Naive B cell (primary cell): ENCODE data around the gene OR12D1. TPM values are rescaled to one million over a fixed set of nuclear protein-coding genes. Genes with fewer than 3 reads are reported as not detected.
"Not testable (repeated sequence)": the region's sequence is repeated elsewhere in the genome, so short reads cannot be mapped to it uniquely, and the experiment has no call there.

ENCODE experiments used
- ATAC-seq, 2 donors: fragments of 150-1000 bp; cut with Tn5 transposase; 2 replicates each; pipeline ENCODE4 v1.10.0; 2021; ENCODE audit warnings: low read depth in 2 of 2, mild to moderate bottlenecking in 2 of 2, moderate library complexity in 2 of 2
- DNase-seq: peaks from one replicate; pipeline ENCODE4 v3.0.0; 2022
- H3K27ac Mint-ChIP-seq, 6 donors: one replicate each; pipeline ENCODE4 v1.8.0; 2020 to 2022; ENCODE audit warnings: mild to moderate bottlenecking in 6 of 6, mixed read lengths in 6 of 6, moderate library complexity in 5 of 6, inconsistent platforms in 2 of 6
- H3K27me3 Mint-ChIP-seq, 3 donors: one replicate each; pipeline ENCODE4 v1.8.0; 2021 to 2022; ENCODE audit warnings: mixed read lengths in 3 of 3, mild to moderate bottlenecking in 1 of 3
- H3K36me3 Mint-ChIP-seq, 2 donors: one replicate each; pipeline ENCODE4 v1.8.0; 2020 to 2022; ENCODE audit warnings: mixed read lengths in 2 of 2, inconsistent platforms in 1 of 2, mild to moderate bottlenecking in 1 of 2
- H3K4me1 Mint-ChIP-seq, 3 donors: one replicate each; pipeline ENCODE4 v1.8.0; 2020 to 2022; ENCODE audit warnings: mixed read lengths in 3 of 3, inconsistent platforms in 1 of 3, mild to moderate bottlenecking in 1 of 3, moderate library complexity in 1 of 3
- H3K4me3 Mint-ChIP-seq, 8 donors: one replicate each; pipeline ENCODE4 v1.8.0; 2020 to 2022; ENCODE audit warnings: mild to moderate bottlenecking in 8 of 8, mixed read lengths in 8 of 8, moderate library complexity in 8 of 8, inconsistent platforms in 2 of 8
- H3K9me3 Mint-ChIP-seq, 7 donors: one replicate each; pipeline ENCODE4 v1.8.0; 2020 to 2022; ENCODE audit warnings: mixed read lengths in 7 of 7, mild to moderate bottlenecking in 5 of 7, inconsistent platforms in 2 of 7, moderate library complexity in 1 of 7
- polyA plus RNA-seq, 6 donors: library from polyadenylated mRNA; unstranded; fragments of 300-500 nt; fragmentation: Illumina TruSeq; gene quantifications; one replicate each; pipeline ENCODE4 v1.2.3, GENCODE V29; 2021; ENCODE audit warnings: low read depth in 6 of 6

Gene OR12D1
- polyA plus RNA-seq, result not detected

- H3K4me3 Mint-ChIP-seq, result no peak within 1 kb of the TSS
- H3K27ac Mint-ChIP-seq, result no peak within 1 kb of the TSS
- no peak for ATAC-seq
- H3K27me3 Mint-ChIP-seq, result peaks cover 37 to 44% (median 38%) of the 10 kb centered on the region in 3 donors
- DNase-seq, result no peak
- peaks cover 5 to 10% of the 10 kb centered on the region in 2 donors for H3K36me3 Mint-ChIP-seq
- H3K4me1 Mint-ChIP-seq, result no peaks in the 10 kb centered on the region
- H3K9me3 Mint-ChIP-seq, result peaks cover 4 to 24% (median 16%) of the 10 kb centered on the region in 7 donors
These were observed at the start of gene OR12D1 for GRCh38 chr6:29414588-29414987. Gene OR12D1 (plus strand): TSS chr6:29414928.

- H3K27me3 Mint-ChIP-seq, result peaks cover 0 to 23% (median 14%) of the 10 kb centered on the region in 3 donors
- H3K4me3 Mint-ChIP-seq, result no peak within 1 kb of the TSS
- no peaks in the 10 kb centered on the region for H3K36me3 Mint-ChIP-seq
- H3K9me3 Mint-ChIP-seq, result peaks cover 0 to 18% (median 11%) of the 10 kb centered on the region in 7 donors
- no peak for DNase-seq
- no peak within 1 kb of the TSS for H3K27ac Mint-ChIP-seq
- H3K4me1 Mint-ChIP-seq, result no peaks in the 10 kb centered on the region
- ATAC-seq, result no peak
These were observed 46.0 kb upstream of the OR12D1 start, which contains the start of gene OR5V1 for GRCh38 chr6:29368765-29369164. Gene OR5V1 (minus strand): TSS chr6:29368865. CDS start chr6:29356195, 12,670 bp downstream.

DNA sequence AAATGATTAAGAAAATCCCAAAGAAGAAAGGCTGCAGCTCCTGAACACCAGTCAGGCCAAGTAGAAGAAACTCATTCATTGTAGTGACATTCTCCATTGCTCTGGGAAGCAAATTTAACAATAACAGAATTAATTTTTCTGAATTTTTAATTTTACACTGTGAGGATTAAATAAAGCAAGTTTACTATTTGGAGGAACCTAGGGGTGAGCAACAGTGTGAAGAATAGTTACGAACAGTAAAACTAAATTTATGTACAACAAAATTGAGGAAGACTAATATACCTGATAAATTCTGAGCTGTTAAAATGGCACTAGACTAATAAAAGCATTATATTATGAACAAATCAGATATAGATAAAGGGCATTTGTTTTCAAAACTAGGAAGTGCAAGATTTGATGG lies 39.5 kb upstream of the OR12D1 start, which contains the start of gene OR12D3:
Gene OR12D3, minus strand, starts transcription at position 101 of the 400 bp plus-strand sequence. Its CDS starts 4 bp downstream, at position 97.
- peaks cover 11 to 41% (median 20%) of the 10 kb centered on the region in 3 donors for H3K27me3 Mint-ChIP-seq
- DNase-seq, result no peak
- H3K4me1 Mint-ChIP-seq, result no peaks in the 10 kb centered on the region
- H3K9me3 Mint-ChIP-seq, result peaks cover 0 to 9% (median 3%) of the 10 kb centered on the region in 7 donors
- no peak within 1 kb of the TSS for H3K27ac Mint-ChIP-seq
- no peak for ATAC-seq
- H3K4me3 Mint-ChIP-seq, result no peak within 1 kb of the TSS
- no peaks in the 10 kb centered on the region for H3K36me3 Mint-ChIP-seq

GRCh38 chr6:29376003-29376402 lies 38.7 kb upstream of the OR12D1 start:
- peaks cover 12 to 45% (median 16%) of the 10 kb centered on the region in 3 donors for H3K27me3 Mint-ChIP-seq
- no peaks in the 10 kb centered on the region for H3K4me1 Mint-ChIP-seq
- H3K9me3 Mint-ChIP-seq, result peaks cover 0 to 8% (median 2%) of the 10 kb centered on the region in 7 donors
- no peak overlapping the region for H3K27ac Mint-ChIP-seq
- no peak overlapping the region for H3K4me3 Mint-ChIP-seq
- no peaks in the 10 kb centered on the region for H3K36me3 Mint-ChIP-seq
- DNase-seq (no peak), ATAC-seq (no peak)

DNA sequence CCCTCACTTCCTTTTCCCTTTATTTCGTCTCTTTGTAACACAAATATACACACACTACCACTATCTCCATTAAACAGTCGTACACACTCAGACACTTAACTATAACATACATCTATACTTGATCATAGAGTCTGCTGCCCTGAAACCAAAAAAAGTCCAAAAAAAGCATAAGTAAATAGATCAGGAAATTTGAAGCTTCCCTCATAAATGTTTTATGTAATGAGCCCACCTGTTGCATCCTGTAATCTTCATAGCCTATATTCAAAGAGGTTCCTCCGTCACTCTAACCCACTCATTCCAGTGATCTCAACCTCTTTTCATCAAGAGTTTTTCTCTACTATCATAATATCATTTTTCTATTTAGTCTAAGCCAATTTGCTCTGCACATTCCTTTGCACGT lies 26.2 kb upstream of the OR12D1 start:
- H3K36me3 Mint-ChIP-seq, result no peaks in the 10 kb centered on the region
- H3K4me1 Mint-ChIP-seq, result no peaks in the 10 kb centered on the region
- H3K4me3 Mint-ChIP-seq, result no peak overlapping the region
- no peak overlapping the region for H3K27ac Mint-ChIP-seq
- peaks cover 0 to 2% (median 0%) of the 10 kb centered on the region in 7 donors for H3K9me3 Mint-ChIP-seq
- no peak for DNase-seq
- no peak for ATAC-seq
- H3K27me3 Mint-ChIP-seq, result peaks cover 29 to 36% (median 32%) of the 10 kb centered on the region in 3 donors

- Mint-ChIP-seq H3K9me3 (peaks cover 0 to 5% (median 0%) of the 10 kb centered on the region in 7 donors), H3K36me3 (no peaks in the 10 kb centered on the region), H3K4me1 (no peaks in the 10 kb centered on the region), H3K27ac (no peak within 1 kb of the TSS), H3K4me3 (no peak within 1 kb of the TSS), H3K27me3 (peaks cover 19 to 39% (median 30%) of the 10 kb centered on the region in 3 donors)
- DNase-seq, result no peak
- no peak for ATAC-seq
These were observed 19.4 kb upstream of the OR12D1 start, which contains the start of gene OR12D2 for GRCh38 chr6:29395331-29395730. Gene OR12D2 (plus strand): TSS chr6:29395631. CDS start chr6:29396700, 1,069 bp downstream.

DNA sequence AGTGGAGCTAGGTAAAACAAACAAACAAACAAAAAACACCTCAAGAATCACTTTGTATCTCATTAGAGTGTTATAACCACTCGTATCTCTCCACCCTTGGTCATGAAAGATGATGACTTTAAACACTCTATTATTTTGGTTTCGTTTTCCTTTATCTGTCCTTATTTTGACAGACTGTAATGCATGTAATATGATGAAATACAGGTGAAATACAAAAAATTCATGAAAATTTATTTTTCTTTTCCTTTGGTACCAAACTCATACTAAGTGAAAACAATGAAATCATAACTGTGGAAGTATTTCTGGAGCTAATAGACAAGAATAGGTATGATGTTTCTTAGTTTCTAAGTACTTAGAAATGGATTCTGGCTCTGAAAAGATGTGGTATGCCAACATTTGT lies 15.2 kb upstream of the OR12D1 start:
- no peak overlapping the region for H3K4me3 Mint-ChIP-seq
- H3K36me3 Mint-ChIP-seq, result no peaks in the 10 kb centered on the region
- peaks cover 0 to 7% (median 0%) of the 10 kb centered on the region in 7 donors for H3K9me3 Mint-ChIP-seq
- no peak for ATAC-seq
- DNase-seq, result no peak
- no peaks in the 10 kb centered on the region for H3K4me1 Mint-ChIP-seq
- peaks cover 17 to 30% (median 23%) of the 10 kb centered on the region in 3 donors for H3K27me3 Mint-ChIP-seq
- no peak overlapping the region for H3K27ac Mint-ChIP-seq

GRCh38 chr6:29403801-29404200 lies 10.9 kb upstream of the OR12D1 start:
- H3K27ac Mint-ChIP-seq, result no peak overlapping the region
- H3K4me1 Mint-ChIP-seq, result no peaks in the 10 kb centered on the region
- peaks cover 10 to 23% (median 21%) of the 10 kb centered on the region in 3 donors for H3K27me3 Mint-ChIP-seq
- no peak for DNase-seq
- no peak for ATAC-seq
- peaks cover 0 to 4% of the 10 kb centered on the region in 2 donors for H3K36me3 Mint-ChIP-seq
- H3K9me3 Mint-ChIP-seq, result peaks cover 0 to 20% (median 12%) of the 10 kb centered on the region in 7 donors
- no peak overlapping the region for H3K4me3 Mint-ChIP-seq

DNA sequence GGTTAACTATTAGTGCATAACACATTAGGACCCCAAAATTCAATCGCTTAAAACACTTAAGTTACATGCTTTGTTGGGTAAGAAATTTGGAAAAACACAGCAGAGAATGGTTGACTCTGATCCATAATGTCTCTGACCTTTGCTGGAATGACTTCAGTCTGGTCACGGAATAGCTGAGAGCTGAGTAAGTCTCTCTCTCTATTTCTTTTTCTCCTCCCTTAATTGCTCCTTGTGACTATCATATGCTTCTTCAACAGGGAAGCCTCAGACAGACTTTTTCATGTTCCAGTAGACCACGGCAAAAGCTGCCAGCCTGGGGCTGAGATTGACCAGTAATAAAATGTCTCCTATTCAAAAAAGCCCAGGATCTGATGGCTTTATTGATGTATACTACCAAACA lies 4.8 kb downstream of the OR12D1 start:
- ATAC-seq (no peak), DNase-seq (no peak)
- Mint-ChIP-seq H3K27me3 (peaks cover 20 to 31% (median 20%) of the 10 kb centered on the region in 3 donors), H3K27ac (no peak overlapping the region), H3K9me3 (peaks cover 0 to 9% (median 0%) of the 10 kb centered on the region in 7 donors), H3K36me3 (no peaks in the 10 kb centered on the region), H3K4me3 (no peak overlapping the region), H3K4me1 (no peaks in the 10 kb centered on the region)

GRCh38 chr6:29424168-29424567 lies 9.4 kb downstream of the OR12D1 start:
- no peak for DNase-seq
- Mint-ChIP-seq H3K36me3 (no peaks in the 10 kb centered on the region), H3K27ac (no peak overlapping the region), H3K4me1 (no peaks in the 10 kb centered on the region), H3K9me3 (peaks cover 0 to 9% (median 2%) of the 10 kb centered on the region in 7 donors), H3K4me3 (no peak overlapping the region), H3K27me3 (peaks cover 28 to 34% (median 30%) of the 10 kb centered on the region in 3 donors)
- no peak for ATAC-seq

DNA sequence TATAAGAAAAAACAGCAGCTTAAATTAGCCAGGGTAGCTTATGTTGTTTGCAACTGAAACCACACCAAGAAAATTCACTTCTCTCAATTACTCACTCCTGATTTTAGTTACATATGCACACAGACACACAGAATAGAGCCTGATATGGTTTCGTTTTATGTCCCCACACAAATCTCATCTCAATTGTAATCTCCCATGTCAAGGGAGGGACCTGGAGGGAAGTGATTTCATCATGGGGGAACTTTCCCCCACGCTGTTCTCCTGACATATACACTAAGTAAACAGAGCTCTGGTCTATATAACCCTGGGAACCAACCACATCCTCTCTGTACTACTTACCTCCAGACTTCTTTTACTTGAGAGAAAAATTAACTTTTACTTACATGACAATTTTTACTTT lies 9.8 kb downstream of the OR12D1 start:
- DNase-seq (no peak), ATAC-seq (no peak)
- no peak overlapping the region for H3K4me3 Mint-ChIP-seq
- no peaks in the 10 kb centered on the region for H3K4me1 Mint-ChIP-seq
- no peaks in the 10 kb centered on the region for H3K36me3 Mint-ChIP-seq
- peaks cover 30 to 38% (median 33%) of the 10 kb centered on the region in 3 donors for H3K27me3 Mint-ChIP-seq
- H3K27ac Mint-ChIP-seq, result no peak overlapping the region
- peaks cover 0 to 9% (median 2%) of the 10 kb centered on the region in 7 donors for H3K9me3 Mint-ChIP-seq

- H3K27me3 Mint-ChIP-seq, result peaks cover 30 to 40% (median 37%) of the 10 kb centered on the region in 3 donors
These were observed 10.3 kb downstream of the OR12D1 start for GRCh38 chr6:29425075-29425474.

GRCh38 chr6:29426654-29427053 lies 11.9 kb downstream of the OR12D1 start:
- no peak for ATAC-seq
- Mint-ChIP-seq H3K27ac (no peak overlapping the region), H3K4me1 (no peaks in the 10 kb centered on the region)

More at GRCh38 chr6:29425075-29425474, 10.3 kb downstream of the OR12D1 start:
- ATAC-seq, result no peak
- no peak for DNase-seq
- Mint-ChIP-seq H3K27ac (no peak overlapping the region), H3K36me3 (no peaks in the 10 kb centered on the region), H3K9me3 (peaks cover 0 to 8% (median 2%) of the 10 kb centered on the region in 7 donors), H3K4me1 (no peaks in the 10 kb centered on the region), H3K4me3 (no peak overlapping the region)

DNA sequence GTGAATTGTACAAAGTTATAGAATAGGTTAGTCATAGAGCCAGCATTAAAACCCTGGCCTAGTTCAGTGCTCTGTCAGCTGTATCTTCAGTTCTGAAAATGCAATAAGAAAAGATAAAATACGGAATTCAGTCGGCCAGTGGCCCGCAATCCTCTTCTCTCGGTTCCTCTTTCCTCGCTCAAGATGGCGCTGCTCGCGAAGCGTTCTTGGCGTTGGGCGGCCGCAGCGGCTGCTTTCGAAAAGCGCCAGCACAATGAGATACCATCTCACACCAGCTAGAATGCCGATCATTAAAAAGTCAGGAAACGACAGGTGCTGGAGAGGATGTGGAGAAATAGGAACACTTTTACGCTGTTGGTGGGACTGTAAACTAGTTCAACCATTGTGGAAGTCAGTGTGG lies 22.0 kb downstream of the OR12D1 start:
- ATAC-seq, DNase-seq, H3K4me1 Mint-ChIP-seq, H3K36me3 Mint-ChIP-seq, H3K4me3 Mint-ChIP-seq, H3K27ac Mint-ChIP-seq: not testable (repeated sequence)
- Mint-ChIP-seq H3K9me3 (peaks cover 0 to 21% (median 4%) of the 10 kb centered on the region in 7 donors), H3K27me3 (peaks cover 19 to 34% (median 33%) of the 10 kb centered on the region in 3 donors)

More at GRCh38 chr6:29426654-29427053, 11.9 kb downstream of the OR12D1 start:
- H3K36me3 Mint-ChIP-seq, result no peaks in the 10 kb centered on the region
- H3K27me3 Mint-ChIP-seq, result peaks cover 24 to 39% (median 37%) of the 10 kb centered on the region in 3 donors
- H3K9me3 Mint-ChIP-seq, result peaks cover 0 to 8% (median 0%) of the 10 kb centered on the region in 7 donors
- DNase-seq, result no peak
- H3K4me3 Mint-ChIP-seq, result no peak overlapping the region
